Activated CD4-positive, alpha-beta T cell treated with anti-CD3 and anti-CD28 coated beads, Interleukin-2, amount 50 U/mL, for 1 hour (primary cell): ENCODE measurements around the gene ARHGAP32.

Experiments used
- DNase-seq: peaks from one replicate; pipeline ENCODE4 v3.0.0-alpha.2; 2020

The ARHGAP32 gene

GRCh38 chr11:129192150-129192549, at the start of gene ARHGAP32:
Gene ARHGAP32 (minus strand): TSS chr11:129192325. CDS start chr11:129192198, 127 bp downstream.
- no peak for DNase-seq

GRCh38 chr11:129239207-129239606, 47.1 kb upstream of the ARHGAP32 start:
- no peak for DNase-seq

DNA sequence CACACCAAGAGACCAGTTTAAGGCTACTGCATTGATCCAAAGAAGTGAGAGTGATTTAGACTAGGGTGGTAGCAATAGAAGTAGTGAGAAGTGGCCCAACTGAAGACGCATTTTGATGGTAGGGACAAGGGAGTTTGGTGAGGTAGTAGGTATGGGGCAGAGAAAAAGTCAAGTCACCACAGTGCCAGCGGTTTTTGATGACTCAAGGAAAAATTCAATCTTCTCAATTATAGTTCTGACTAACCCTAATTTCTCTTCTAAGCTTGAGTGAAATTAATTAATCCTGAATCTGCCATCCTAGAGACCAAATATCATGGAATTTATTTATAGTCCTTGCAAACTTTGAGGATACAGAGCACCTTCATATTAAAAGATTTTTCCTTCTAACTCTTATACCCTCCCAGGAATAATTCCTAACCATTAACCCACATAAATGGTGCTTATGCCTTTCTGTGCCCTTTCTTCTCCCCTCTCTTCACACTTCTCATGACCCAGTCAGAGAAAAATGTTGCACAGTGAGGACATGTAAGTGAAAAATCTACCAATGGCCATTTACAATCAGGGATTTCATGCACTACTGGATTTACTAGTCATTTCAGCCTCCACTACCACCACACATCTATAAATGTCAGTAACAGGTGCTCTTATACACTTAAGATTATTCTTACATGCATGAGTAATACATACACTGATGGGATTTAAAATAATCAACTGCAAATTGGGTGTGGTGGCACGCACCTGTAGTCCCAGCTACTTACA, 45.9 kb upstream of the ARHGAP32 start:
- DNase-seq, result no peak

- DNase-seq, result no peak
These were observed 45.3 kb upstream of the ARHGAP32 start for GRCh38 chr11:129237456-129237855.

DNA sequence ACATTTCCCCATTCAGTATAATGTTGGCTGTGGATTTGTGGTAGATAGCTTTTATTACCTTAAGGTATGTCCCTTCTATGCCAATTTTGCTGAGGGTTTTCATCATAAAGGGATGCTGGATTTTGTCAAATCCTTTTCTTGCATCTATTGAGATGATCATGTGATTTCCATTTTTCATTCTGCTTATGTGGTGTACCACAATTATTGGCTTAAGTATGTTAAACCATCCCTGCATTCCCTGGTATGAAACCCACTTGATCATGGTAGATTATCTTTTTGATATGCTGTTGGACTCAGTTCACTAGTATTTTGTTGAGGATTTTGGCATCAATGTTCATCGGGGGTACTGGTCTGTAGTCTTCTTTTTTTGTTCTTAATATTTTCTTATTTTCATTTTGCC, 44.7 kb upstream of the ARHGAP32 start:
- DNase-seq, result no peak

GRCh38 chr11:129234978-129235377, 42.9 kb upstream of the ARHGAP32 start:
- DNase-seq, result no peak

GRCh38 chr11:129230006-129230405, 37.9 kb upstream of the ARHGAP32 start:
- no peak for DNase-seq

GRCh38 chr11:129226207-129226798, 34.2 kb upstream of the ARHGAP32 start:
- no peak for DNase-seq

GRCh38 chr11:129225190-129225589, 33.1 kb upstream of the ARHGAP32 start:
- no peak for DNase-seq

DNA sequence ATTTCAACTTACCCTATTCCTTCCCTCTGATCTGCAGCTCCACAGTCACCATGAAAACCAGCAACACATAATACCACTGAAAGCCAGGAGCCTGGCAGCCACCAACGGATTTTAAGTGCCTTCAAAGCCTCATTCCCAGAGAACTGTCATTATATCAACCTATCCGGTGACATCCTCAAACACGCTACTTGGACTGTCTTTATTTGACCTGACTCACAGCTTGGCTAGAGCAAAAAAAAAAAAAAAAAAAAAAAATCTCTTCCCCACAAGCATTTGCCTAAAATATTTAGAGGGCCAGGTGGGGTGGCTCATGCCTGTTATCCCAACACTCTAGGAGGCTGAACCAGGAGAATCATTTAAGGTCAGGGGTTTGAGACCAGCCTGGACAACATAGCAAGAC, 32.4 kb upstream of the ARHGAP32 start:
- no peak for DNase-seq

DNA sequence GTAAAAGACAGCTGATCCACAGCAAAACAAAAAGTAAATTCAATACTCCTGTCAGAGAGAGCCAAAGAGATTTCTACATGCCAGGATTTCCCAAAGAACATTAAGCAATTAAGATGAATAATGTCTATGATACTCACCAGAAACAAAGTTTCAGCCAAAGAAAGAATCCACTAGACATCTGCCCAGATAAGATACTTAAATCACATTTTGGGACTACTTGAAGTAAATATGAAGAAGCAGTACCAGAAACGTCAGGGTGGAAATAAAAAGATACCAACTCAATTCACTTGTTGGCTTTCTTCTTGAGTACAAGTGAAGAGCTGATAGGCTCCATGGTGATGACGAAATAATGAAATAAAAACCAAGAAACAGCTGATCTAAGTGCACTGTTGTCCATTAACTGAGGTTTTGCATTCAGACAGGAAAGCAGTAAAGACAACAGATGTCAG, 31.6 kb upstream of the ARHGAP32 start:
- DNase-seq, result no peak

GRCh38 chr11:129223260-129223659, 31.1 kb upstream of the ARHGAP32 start:
- DNase-seq, result no peak

DNA sequence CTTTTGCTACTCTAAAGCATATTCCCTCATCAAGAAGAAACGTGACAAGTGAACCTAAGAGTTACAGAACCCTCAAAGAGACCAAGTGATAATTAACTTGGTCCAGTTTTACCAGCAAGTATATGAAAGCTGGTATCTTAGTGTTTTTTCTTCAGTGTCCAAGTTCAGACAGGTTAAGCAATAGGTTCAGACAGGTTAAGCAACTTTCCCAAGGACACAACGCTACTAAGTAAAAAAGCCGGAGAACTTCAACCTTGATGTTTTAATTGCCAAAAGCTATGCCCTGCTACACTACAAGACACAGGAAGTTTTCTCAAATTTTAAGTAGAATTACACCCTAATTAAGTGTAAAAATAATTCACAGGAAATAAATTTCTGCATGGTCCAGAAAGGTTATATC, 30.0 kb upstream of the ARHGAP32 start:
- no peak for DNase-seq

- no peak for DNase-seq
These were observed 23.6 kb upstream of the ARHGAP32 start for GRCh38 chr11:129215506-129216245.

GRCh38 chr11:129214710-129215295, 22.7 kb upstream of the ARHGAP32 start:
- no peak for DNase-seq

DNA sequence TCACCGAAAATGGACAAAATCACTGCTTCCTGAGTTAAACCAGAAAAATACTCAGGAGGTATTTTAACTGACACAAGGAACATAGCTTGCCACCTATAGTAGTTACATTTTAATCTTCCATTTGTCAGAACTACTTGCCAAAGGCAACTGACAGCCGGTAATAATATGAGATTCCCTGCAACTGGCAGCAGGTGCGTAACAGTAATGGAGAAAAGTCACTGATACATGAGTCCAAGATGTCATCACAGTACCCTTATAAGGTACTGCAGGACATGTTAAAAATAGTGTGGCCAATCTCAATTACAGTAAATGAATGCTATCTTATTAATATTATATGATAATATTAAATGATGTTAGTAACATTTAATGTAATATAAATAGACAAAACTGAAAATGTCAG, 21.1 kb upstream of the ARHGAP32 start:
- no peak for DNase-seq

DNA sequence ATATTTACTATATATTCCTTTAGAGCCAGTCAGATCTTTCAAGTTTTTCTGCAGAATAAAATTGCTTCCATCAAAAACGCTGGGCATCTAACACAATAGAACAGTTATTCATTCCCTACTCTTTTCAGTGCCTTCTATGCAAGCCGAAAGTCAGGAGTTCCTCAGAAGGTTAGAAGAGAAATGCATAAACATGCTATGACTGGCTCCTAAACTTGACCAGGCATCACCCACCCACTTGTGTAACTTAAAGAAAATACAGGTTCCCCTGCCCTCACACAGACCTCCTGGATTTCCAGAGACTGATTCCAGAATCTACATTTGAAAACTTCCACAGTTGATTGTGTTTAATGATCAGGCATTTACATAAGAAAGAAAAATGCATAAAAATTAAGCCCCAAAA, 19.3 kb upstream of the ARHGAP32 start:
- no peak for DNase-seq

GRCh38 chr11:129210831-129211181, 18.7 kb upstream of the ARHGAP32 start:
- no peak for DNase-seq

GRCh38 chr11:129209891-129210830, 18.0 kb upstream of the ARHGAP32 start:
- no peak for DNase-seq

- DNase-seq, result no peak
These were observed 16.7 kb upstream of the ARHGAP32 start for GRCh38 chr11:129208863-129209262.

DNA sequence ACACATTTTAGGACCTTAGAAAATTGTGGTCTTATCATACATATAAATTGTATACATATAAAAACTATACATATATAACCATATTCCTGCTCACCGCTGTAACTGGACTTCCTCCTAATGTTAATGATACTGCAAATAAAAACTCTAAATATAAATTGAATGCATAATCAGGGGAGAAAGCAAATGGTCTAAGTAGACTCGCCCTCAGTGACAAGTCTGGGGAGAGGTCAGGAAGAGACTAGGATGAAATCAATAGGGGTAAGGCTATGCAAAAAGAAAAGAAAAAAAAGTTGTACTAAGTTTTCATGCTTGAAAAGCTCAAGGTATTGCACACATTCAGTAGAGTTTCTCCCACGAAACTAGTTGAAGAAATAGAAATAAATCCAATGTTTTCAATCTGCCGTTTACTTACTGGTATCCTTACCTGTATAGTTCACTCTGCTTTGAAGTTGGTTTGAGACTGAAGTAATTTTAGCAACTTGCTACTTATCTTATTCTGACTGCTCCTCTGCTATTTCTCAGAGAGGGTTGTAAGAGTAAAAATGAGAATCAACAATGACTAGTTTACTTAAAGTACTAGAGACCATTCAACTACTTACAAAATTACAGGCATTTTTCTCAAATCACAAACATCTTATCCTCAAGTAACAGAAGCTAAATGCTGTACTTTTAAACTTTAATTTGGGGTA, 12.2 kb upstream of the ARHGAP32 start:
- DNase-seq, result no peak

- no peak for DNase-seq
These were observed 10.5 kb upstream of the ARHGAP32 start for GRCh38 chr11:129202646-129203045.
